Astrocyte (in vitro differentiated cells and primary cell): Measurements from ENCODE around the gene FMO5. TPM values are rescaled to one million over a fixed set of nuclear protein-coding genes. Genes with fewer than 3 reads are reported as not detected.

Source experiments
- DNase-seq: peaks from one replicate; pipeline ENCODE4 v3.0.0-alpha.2; 2010; ENCODE audit warnings: low read depth
- FAIRE-seq: peaks from 2 replicates; lab custom pipeline; 2011; peaks lifted over from hg19 to GRCh38; lab: Jason Lieb, UNC
- H2AFZ ChIP-seq: 2 replicates; pipeline ENCODE4 v1.6.0; 2012; ENCODE audit warnings: low read depth, low read length, inconsistent platforms
- H3K27ac ChIP-seq: 2 replicates; pipeline ENCODE4 v1.5.1; 2011; ENCODE audit warnings: low read depth, low read length, inconsistent platforms
- H3K27me3 ChIP-seq: 2 replicates; pipeline ENCODE4 v1.6.0; 2011; ENCODE audit warnings: low read length, inconsistent platforms; ENCODE audit not compliant: insufficient read depth
- H3K36me3 ChIP-seq: 2 replicates; pipeline ENCODE4 v1.5.1; 2011; ENCODE audit warnings: low read length, inconsistent platforms; ENCODE audit not compliant: insufficient read depth
- H3K4me1 ChIP-seq: 2 replicates; pipeline ENCODE4 v1.5.1; 2011; ENCODE audit warnings: low read length, inconsistent platforms; ENCODE audit not compliant: insufficient read depth
- H3K4me2 ChIP-seq: 2 replicates; pipeline ENCODE4 v1.6.0; 2012; ENCODE audit warnings: low read length, inconsistent platforms
- H3K4me3 ChIP-seq: 2 replicates; pipeline ENCODE4 v1.5.1; 2011; ENCODE audit warnings: low read depth, mild to moderate bottlenecking, low read length, inconsistent platforms; ENCODE audit not compliant: insufficient read depth
- H3K79me2 ChIP-seq: 2 replicates; pipeline ENCODE4 v1.6.0; 2012; ENCODE audit warnings: mild to moderate bottlenecking, low read length, inconsistent platforms; ENCODE audit not compliant: insufficient read depth
- H3K9ac ChIP-seq: 2 replicates; pipeline ENCODE4 v1.6.0; 2012; ENCODE audit warnings: mild to moderate bottlenecking, low read length, inconsistent platforms
- H3K9me3 ChIP-seq: 2 replicates; pipeline ENCODE4 v1.5.1; 2012; ENCODE audit warnings: low read depth, mild to moderate bottlenecking, low read length, inconsistent platforms; ENCODE audit not compliant: insufficient read depth
- H4K20me1 ChIP-seq: 2 replicates; pipeline ENCODE4 v1.6.0; 2012; ENCODE audit warnings: low read length, inconsistent platforms; ENCODE audit not compliant: insufficient read depth
- H3K27ac Mint-ChIP-seq: one replicate; pipeline ENCODE4 v1.8.0; 2021; ENCODE audit warnings: mild to moderate bottlenecking, mixed read lengths; ENCODE audit not compliant: unreplicated experiment
- H3K27me3 Mint-ChIP-seq: one replicate; pipeline ENCODE4 v1.8.0; 2021; ENCODE audit warnings: low read depth, mixed read lengths; ENCODE audit not compliant: unreplicated experiment
- H3K36me3 Mint-ChIP-seq: one replicate; pipeline ENCODE4 v1.8.0; 2021; ENCODE audit warnings: low read depth, mixed read lengths; ENCODE audit not compliant: unreplicated experiment
- H3K4me1 Mint-ChIP-seq: one replicate; pipeline ENCODE4 v1.8.0; 2021; ENCODE audit warnings: low read depth, mixed read lengths; ENCODE audit not compliant: unreplicated experiment
- H3K4me3 Mint-ChIP-seq: one replicate; pipeline ENCODE4 v1.8.0; 2021; ENCODE audit warnings: mild to moderate bottlenecking, moderate library complexity, mixed read lengths; ENCODE audit not compliant: unreplicated experiment
- H3K9me3 Mint-ChIP-seq: one replicate; pipeline ENCODE4 v1.8.0; 2021; ENCODE audit warnings: mild to moderate bottlenecking, mixed read lengths; ENCODE audit not compliant: unreplicated experiment
- CTCF ChIP-seq: IDR thresholded peaks from 2 replicates; pipeline ENCODE4 v1.5.1; 2011; ENCODE audit warnings: low read depth, mild to moderate bottlenecking, inconsistent platforms, low read length, moderate library complexity; ENCODE audit not compliant: insufficient read depth
- EZH2 ChIP-seq: IDR thresholded peaks from 2 replicates; pipeline ENCODE4 v1.6.1; 2012; ENCODE audit warnings: mild to moderate bottlenecking, low read length, inconsistent platforms; ENCODE audit not compliant: insufficient read depth
- total RNA-seq: library from RNA; stranded (reverse); gene quantifications from 2 replicates; pipeline ENCODE4 v1.2.1, GENCODE V29; 2021

Gene FMO5
- total RNA-seq, 1 donor from 2014 or later: 1.0 TPM

- no peak overlapping the region for H3K4me3 ChIP-seq
These were observed 13.6 kb downstream of the FMO5 start for GRCh38 chr1:147211577-147211976.

GRCh38 chr1:147210987-147211386 lies 14.2 kb downstream of the FMO5 start:
- H3K4me1 Mint-ChIP-seq: peaks cover 14% of the 10 kb centered on the region
- no peak overlapping the region for H3K4me3 ChIP-seq
- no peaks in the 10 kb centered on the region for H3K36me3 Mint-ChIP-seq
- H4K20me1 ChIP-seq: no peaks in the 10 kb centered on the region
- no peaks in the 10 kb centered on the region for H3K27me3 ChIP-seq
- H3K27me3 Mint-ChIP-seq: no peaks in the 10 kb centered on the region
- no peak overlapping the region for H3K4me3 Mint-ChIP-seq
- no peak overlapping the region for H3K9ac ChIP-seq
- H3K27ac ChIP-seq: no peak overlapping the region
- DNase-seq (no peak), FAIRE-seq (no peak)
- H3K79me2 ChIP-seq: no peaks in the 10 kb centered on the region
- no peaks in the 10 kb centered on the region for H3K9me3 Mint-ChIP-seq
- TF ChIP-seq EZH2 (no peak), CTCF (no peak)
- H3K9me3 ChIP-seq: no peaks in the 10 kb centered on the region
- no peak overlapping the region for H3K4me2 ChIP-seq
- H3K36me3 ChIP-seq: no peaks in the 10 kb centered on the region
- no peak overlapping the region for H2AFZ ChIP-seq
- no peak overlapping the region for H3K27ac Mint-ChIP-seq
- H3K4me1 ChIP-seq: no peaks in the 10 kb centered on the region

More at GRCh38 chr1:147211577-147211976, 13.6 kb downstream of the FMO5 start:
- TF ChIP-seq CTCF: no peak
- Mint-ChIP-seq H3K27me3 (no peaks in the 10 kb centered on the region), H3K4me1 (peaks cover 14% of the 10 kb centered on the region), H3K27ac (no peak overlapping the region), H3K36me3 (no peaks in the 10 kb centered on the region), H3K4me3 (no peak overlapping the region), H3K9me3 (no peaks in the 10 kb centered on the region)
- FAIRE-seq (no peak), DNase-seq (no peak)
- Histone ChIP-seq H2AFZ (no peak overlapping the region), H3K9ac (no peak overlapping the region), H3K27ac (no peak overlapping the region), H3K4me2 (no peak overlapping the region), H3K9me3 (no peaks in the 10 kb centered on the region), H4K20me1 (no peaks in the 10 kb centered on the region), H3K27me3 (no peaks in the 10 kb centered on the region), H3K79me2 (no peaks in the 10 kb centered on the region), H3K4me1 (no peaks in the 10 kb centered on the region), H3K36me3 (no peaks in the 10 kb centered on the region)

- Histone ChIP-seq H3K27ac (no peak overlapping the region), H3K36me3 (no peaks in the 10 kb centered on the region), H3K9ac (no peak overlapping the region), H3K27me3 (no peaks in the 10 kb centered on the region), H3K4me2 (no peak overlapping the region), H4K20me1 (no peaks in the 10 kb centered on the region), H3K4me1 (no peaks in the 10 kb centered on the region), H3K9me3 (no peaks in the 10 kb centered on the region), H3K4me3 (no peak overlapping the region), H2AFZ (no peak overlapping the region), H3K79me2 (no peaks in the 10 kb centered on the region)
- TF ChIP-seq CTCF (no peak), EZH2 (no peak)
- H3K4me3 Mint-ChIP-seq: no peak overlapping the region
- DNase-seq (no peak), FAIRE-seq (no peak)
- H3K27me3 Mint-ChIP-seq: no peaks in the 10 kb centered on the region
- H3K9me3 Mint-ChIP-seq: no peaks in the 10 kb centered on the region
- H3K36me3 Mint-ChIP-seq: no peaks in the 10 kb centered on the region
- H3K4me1 Mint-ChIP-seq: peaks cover 13% of the 10 kb centered on the region
- H3K27ac Mint-ChIP-seq: no peak overlapping the region
These were observed 15.0 kb downstream of the FMO5 start for GRCh38 chr1:147209825-147210821.
